Calu3 (cell line): ENCODE results near the gene ICOS. TPM values are rescaled to one million over a fixed set of nuclear protein-coding genes. Genes with fewer than 3 reads are reported as not detected.

Experiments used
- Bru-seq: library from RNA; stranded (reverse); fragments of 400-500 nt; gene quantifications from one replicate; lab custom pipeline; 2021; lab: Mats Ljungman, UMichigan
- BruChase-seq, 2 experiments: library from RNA; stranded (reverse); fragments of 400-500 nt; gene quantifications; one replicate each; lab custom pipeline; 2021; lab: Mats Ljungman, UMichigan
- BruUV-seq: library from RNA; stranded (reverse); fragments of 400-500 nt; replicated peaks from 2 replicates; lab custom pipeline; 2021; lab: Mats Ljungman, UMichigan
- CTCF ChIA-PET: fragments of 300-600 bp; sonication (Branson Sonifier 250); formaldehyde crosslinking; loops from one replicate; lab custom pipeline; 2022; ENCODE audit warnings: antibody characterized with exemption; lab: Charles Lee
- DNase-seq: peaks from one replicate; pipeline ENCODE4 v3.0.0; 2022
- H3K27ac Mint-ChIP-seq: one replicate; pipeline ENCODE4 v1.8.0; 2022; ENCODE audit warnings: mixed read lengths; ENCODE audit not compliant: unreplicated experiment
- H3K27me3 Mint-ChIP-seq: one replicate; pipeline ENCODE4 v1.8.0; 2022; ENCODE audit warnings: mixed read lengths; ENCODE audit not compliant: unreplicated experiment
- H3K36me3 Mint-ChIP-seq: one replicate; pipeline ENCODE4 v1.8.0; 2022; ENCODE audit warnings: mild to moderate bottlenecking, moderate library complexity, mixed read lengths; ENCODE audit not compliant: insufficient read depth, unreplicated experiment
- H3K4me1 Mint-ChIP-seq: one replicate; pipeline ENCODE4 v1.8.0; 2022; ENCODE audit warnings: mild to moderate bottlenecking, low read depth, mixed read lengths; ENCODE audit not compliant: unreplicated experiment
- H3K4me3 Mint-ChIP-seq: one replicate; pipeline ENCODE4 v1.8.0; 2022; ENCODE audit warnings: mild to moderate bottlenecking, low read depth, moderate library complexity, mixed read lengths; ENCODE audit not compliant: unreplicated experiment
- H3K9me3 Mint-ChIP-seq: one replicate; pipeline ENCODE4 v1.8.0; 2022; ENCODE audit warnings: low read depth, mixed read lengths; ENCODE audit not compliant: unreplicated experiment
- CTCF ChIP-seq: fragments of 200-600 bp; IDR thresholded peaks from one replicate; pipeline ENCODE4 v1.8.0; 2022; ENCODE audit warnings: antibody characterized with exemption; ENCODE audit not compliant: unreplicated experiment
- intact Hi-C: fragments of 100-400 bp; cut with micrococcal nuclease; formaldehyde crosslinking; loops from one replicate; pipeline ENCODE4 v1.10.0; 2022; ENCODE audit not compliant: unreplicated experiment
- long read RNA-seq: library from polyadenylated mRNA; stranded (forward); transcript quantifications from one replicate; pipeline ENCODE4 v2.0.0, GENCODE V29; 2022
- total RNA-seq: library from RNA; stranded (reverse); gene quantifications from 2 replicates; pipeline ENCODE4 v1.2.3, GENCODE V29; 2022

The ICOS gene
- not detected in 2 replicates for total RNA-seq
- Bru-seq, nascent RNA: not detected
- not detected for BruChase-seq, experiment 1, labeled RNA remaining after a 6-hour chase
- not detected for BruChase-seq, experiment 2, labeled RNA remaining after a 2-hour chase
- long read RNA-seq: 0 reads

GRCh38 chr2:203936535-203936934 lies at the start of gene ICOS:
Gene ICOS (plus strand): TSS chr2:203936763. CDS start chr2:203936815, 52 bp downstream.
- Mint-ChIP-seq H3K4me3 (no peak within 1 kb of the TSS), H3K9me3 (no peaks in the 10 kb centered on the region), H3K27me3 (peaks cover 29% of the 10 kb centered on the region), H3K27ac (no peak within 1 kb of the TSS), H3K4me1 (no peaks in the 10 kb centered on the region), H3K36me3 (no peaks in the 10 kb centered on the region)
- no peak for DNase-seq
- BruUV-seq: no TSS peak
- no peak for TF ChIP-seq CTCF
- intact Hi-C loops: no loop called here
- CTCF ChIA-PET: no interaction called here

GRCh38 chr2:203887677-203888076 lies 48.9 kb upstream of the ICOS start:
- no TSS peak for BruUV-seq
- Mint-ChIP-seq H3K27me3 (no peaks in the 10 kb centered on the region), H3K27ac (no peak overlapping the region), H3K4me3 (no peak overlapping the region), H3K36me3 (no peaks in the 10 kb centered on the region), H3K9me3 (no peaks in the 10 kb centered on the region), H3K4me1 (no peaks in the 10 kb centered on the region)
- no peak for TF ChIP-seq CTCF
- DNase-seq: no peak
- CTCF ChIA-PET: interaction anchor here (0.6 kb wide), 1 partner anchor 272 kb away, joined by 4 read pairs; no protein-coding TSS in a partner anchor
- intact Hi-C loops: no loop called here

GRCh38 chr2:203889542-203889941 lies 47.0 kb upstream of the ICOS start:
- H3K4me3 Mint-ChIP-seq: no peak overlapping the region
- intact Hi-C loops: no loop called here
- BruUV-seq: no TSS peak
- no peaks in the 10 kb centered on the region for H3K9me3 Mint-ChIP-seq
- no peak for TF ChIP-seq CTCF
- no peaks in the 10 kb centered on the region for H3K27me3 Mint-ChIP-seq
- DNase-seq: no peak
- no peaks in the 10 kb centered on the region for H3K36me3 Mint-ChIP-seq
- CTCF ChIA-PET: no interaction called here
- no peaks in the 10 kb centered on the region for H3K4me1 Mint-ChIP-seq
- H3K27ac Mint-ChIP-seq: no peak overlapping the region

- intact Hi-C loops: no loop called here
- CTCF ChIA-PET: no interaction called here
- DNase-seq: no peak
- BruUV-seq: no TSS peak
- H3K4me3 Mint-ChIP-seq: no peak overlapping the region
- no peaks in the 10 kb centered on the region for H3K4me1 Mint-ChIP-seq
- no peaks in the 10 kb centered on the region for H3K27me3 Mint-ChIP-seq
- H3K27ac Mint-ChIP-seq: no peak overlapping the region
- no peak for TF ChIP-seq CTCF
- no peaks in the 10 kb centered on the region for H3K9me3 Mint-ChIP-seq
- H3K36me3 Mint-ChIP-seq: no peaks in the 10 kb centered on the region
Observed at GRCh38 chr2:203889944-203890343, 46.6 kb upstream of the ICOS start.
